MCF 10A (cell line): ENCODE measurements around the gene C19orf67. TPM values are rescaled to one million over a fixed set of nuclear protein-coding genes. Genes with fewer than 3 reads are reported as not detected.

Source experiments
- BruUV-seq: library from RNA; stranded (reverse); fragments of 400-500 nt; replicated peaks from 2 replicates; lab custom pipeline; 2021; lab: Mats Ljungman, UMichigan
- CTCF ChIA-PET: fragments of 300-600 bp; sonication (Branson Sonifier 250); formaldehyde crosslinking; extraction: SDS; loops from one replicate; lab custom pipeline; 2021; ENCODE audit warnings: antibody characterized with exemption, inconsistent platforms; lab: Yijun Ruan, JAX
- POLR2A ChIA-PET: fragments of 300-600, 350-650 bp; sonication (Branson Sonifier 250); formaldehyde crosslinking; extraction: SDS; loops from one replicate; lab custom pipeline; 2020; ENCODE audit warnings: antibody characterized with exemption, inconsistent platforms; lab: Yijun Ruan, JAX
- DNase-seq: peaks from one replicate; pipeline ENCODE4 v3.0.0-alpha.2; 2018; ENCODE audit not compliant: unreplicated experiment
- H3K27ac Mint-ChIP-seq: one replicate; pipeline ENCODE4 v1.8.0; 2022; ENCODE audit warnings: mild to moderate bottlenecking, low read depth, mixed read lengths; ENCODE audit not compliant: unreplicated experiment
- H3K27me3 Mint-ChIP-seq: one replicate; pipeline ENCODE4 v1.8.0; 2022; ENCODE audit warnings: mixed read lengths; ENCODE audit not compliant: insufficient read depth, unreplicated experiment
- H3K36me3 Mint-ChIP-seq: one replicate; pipeline ENCODE4 v1.8.0; 2022; ENCODE audit warnings: mild to moderate bottlenecking, moderate library complexity, mixed read lengths; ENCODE audit not compliant: insufficient read depth, unreplicated experiment
- H3K4me1 Mint-ChIP-seq: one replicate; pipeline ENCODE4 v1.8.0; 2022; ENCODE audit warnings: mixed read lengths; ENCODE audit not compliant: insufficient read depth, unreplicated experiment
- H3K4me3 Mint-ChIP-seq: one replicate; pipeline ENCODE4 v1.8.0; 2022; ENCODE audit warnings: mild to moderate bottlenecking, moderate library complexity, mixed read lengths; ENCODE audit not compliant: unreplicated experiment
- H3K9me3 Mint-ChIP-seq: one replicate; pipeline ENCODE4 v1.8.0; 2022; ENCODE audit warnings: mixed read lengths; ENCODE audit not compliant: unreplicated experiment
- CTCF ChIP-seq: fragments of 200-600 bp; IDR thresholded peaks from one replicate; pipeline ENCODE4 v1.8.0; 2022; ENCODE audit warnings: antibody characterized with exemption, mild to moderate bottlenecking; ENCODE audit not compliant: unreplicated experiment
- intact Hi-C: fragments of 100-400 bp; cut with micrococcal nuclease; formaldehyde crosslinking; loops from 2 replicates; pipeline ENCODE4 v1.14.1; 2022
- total RNA-seq: library from RNA; stranded (reverse); gene quantifications from 2 replicates; pipeline ENCODE4 v1.2.3, GENCODE V29; 2022

C19orf67 gene
- total RNA-seq, 1 experiment from 2014 or later = not detected

GRCh38 chr19:14059652-14060155 is 25.9 kb downstream of the C19orf67 start:
- Mint-ChIP-seq H3K27ac (no peak overlapping the region), H3K4me1 (peaks cover 13% of the 10 kb centered on the region), H3K4me3 (no peak overlapping the region), H3K27me3 (peaks cover 23% of the 10 kb centered on the region), H3K36me3 (peaks cover 4% of the 10 kb centered on the region), H3K9me3 (no peaks in the 10 kb centered on the region)
- no peak for TF ChIP-seq CTCF
- BruUV-seq = no TSS peak
- ChIA-PET CTCF (interaction anchor here (0.6 to 2.5 kb wide), 18 partner anchors 9 to 738 kb away, joined by 3 to 24 read pairs (median 5); partner anchors contain the start of gene MISP3), POLR2A (interaction anchor here (1.0 kb wide), 1 partner anchor 12 kb away, joined by 4 read pairs; no protein-coding TSS in a partner anchor)
- intact Hi-C loops = no loop called here
- DNase-seq = no peak

- ChIA-PET POLR2A (no interaction called here), CTCF (interaction anchor here (0.6 to 2.5 kb wide), 16 partner anchors 10 to 326 kb away, joined by 3 to 24 read pairs (median 5); partner anchors contain the start of gene MISP3)
- Mint-ChIP-seq H3K36me3 (peaks cover 4% of the 10 kb centered on the region), H3K27ac (no peak overlapping the region), H3K4me1 (peaks cover 13% of the 10 kb centered on the region), H3K9me3 (no peaks in the 10 kb centered on the region), H3K27me3 (peaks cover 23% of the 10 kb centered on the region), H3K4me3 (no peak overlapping the region)
- TF ChIP-seq CTCF = peak; percentile 61
- DNase-seq = no peak
- intact Hi-C loops = no loop called here
- BruUV-seq = no TSS peak
Observed at GRCh38 chr19:14059093-14059480, 26.5 kb downstream of the C19orf67 start.

GRCh38 chr19:14058182-14059092 is 27.1 kb downstream of the C19orf67 start:
- Mint-ChIP-seq H3K27ac (no peak overlapping the region), H3K27me3 (peaks cover 23% of the 10 kb centered on the region), H3K9me3 (no peaks in the 10 kb centered on the region), H3K36me3 (peaks cover 4% of the 10 kb centered on the region), H3K4me3 (no peak overlapping the region), H3K4me1 (peaks cover 13% of the 10 kb centered on the region)
- no peak for TF ChIP-seq CTCF
- no peak for DNase-seq
- no TSS peak for BruUV-seq
- POLR2A ChIA-PET = no interaction called here
- CTCF ChIA-PET = interaction anchor here (0.6 to 2.5 kb wide), 17 partner anchors 9 to 304 kb away, joined by 3 to 24 read pairs (median 4); partner anchors contain the start of gene MISP3
- intact Hi-C loops = no loop called here

- H3K4me1 Mint-ChIP-seq = peaks cover 13% of the 10 kb centered on the region
- H3K36me3 Mint-ChIP-seq = peaks cover 4% of the 10 kb centered on the region
- DNase-seq = no peak
- intact Hi-C loops = no loop called here
- peaks cover 23% of the 10 kb centered on the region for H3K27me3 Mint-ChIP-seq
- CTCF ChIA-PET = interaction anchor here (0.6 to 1.9 kb wide), 6 partner anchors 8 to 188 kb away, joined by 3 to 9 read pairs (median 3); partner anchors contain the start of gene MISP3
- BruUV-seq = no TSS peak
- POLR2A ChIA-PET = no interaction called here
- no peak for TF ChIP-seq CTCF
- no peak overlapping the region for H3K4me3 Mint-ChIP-seq
- no peak overlapping the region for H3K27ac Mint-ChIP-seq
- no peaks in the 10 kb centered on the region for H3K9me3 Mint-ChIP-seq
Observed at GRCh38 chr19:14056741-14057356, 28.7 kb downstream of the C19orf67 start.
